Liver (tissue), 10 donors: ENCODE results near the gene SLC38A3. TPM values are rescaled to one million over a fixed set of nuclear protein-coding genes. Genes with fewer than 3 reads are reported as not detected.

ENCODE experiments used
- DNase-seq: peaks from one replicate; pipeline ENCODE4 v3.0.0-alpha.2; 2017; ENCODE audit warnings: low spot score
- H3K27ac ChIP-seq, 2 donors: one replicate each; pipeline ENCODE4 v1.7.0; 2013; ENCODE audit warnings: inconsistent platforms in 2 of 2, low read length in 2 of 2, control low read depth in 1 of 2, low read depth in 1 of 2, mild to moderate bottlenecking in 1 of 2
- H3K27me3 ChIP-seq, 4 donors: one replicate each; pipeline versions ENCODE4 v1.6.1 to v1.7.0; 2013; ENCODE audit warnings: low read length in 3 of 4, inconsistent platforms in 1 of 4, mild to moderate bottlenecking in 1 of 4, moderate library complexity in 1 of 4; ENCODE audit not compliant: control insufficient read depth in 4 of 4, insufficient read depth in 4 of 4
- H3K36me3 ChIP-seq, 4 donors: one replicate each; pipeline versions ENCODE4 v1.6.1 to v1.7.0; 2013; ENCODE audit warnings: low read length in 3 of 4, mild to moderate bottlenecking in 3 of 4, low read depth in 1 of 4, moderate library complexity in 1 of 4; ENCODE audit not compliant: control insufficient read depth in 4 of 4, insufficient read depth in 3 of 4
- H3K4me1 ChIP-seq, 4 donors: one replicate each; pipeline versions ENCODE4 v1.6.1 to v1.7.0; 2013; ENCODE audit warnings: low read length in 3 of 4, mild to moderate bottlenecking in 3 of 4, moderate library complexity in 1 of 4; ENCODE audit not compliant: control insufficient read depth in 4 of 4, insufficient read depth in 4 of 4
- H3K4me3 ChIP-seq, 3 donors: one replicate each; pipeline versions ENCODE4 v1.6.1 to v1.7.0; 2013; ENCODE audit warnings: low read length in 3 of 3, control low read depth in 1 of 3, low read depth in 1 of 3, mild to moderate bottlenecking in 1 of 3
- H3K9ac ChIP-seq, 2 donors: one replicate each; pipeline ENCODE4 v1.7.0; 2013; ENCODE audit warnings: low read length in 2 of 2, mild to moderate bottlenecking in 2 of 2, moderate library complexity in 2 of 2, control low read depth in 1 of 2, low read depth in 1 of 2
- H3K9me3 ChIP-seq, 4 donors: one replicate each; pipeline versions ENCODE4 v1.6.1 to v1.7.0; 2013; ENCODE audit warnings: low read length in 3 of 4; ENCODE audit not compliant: control insufficient read depth in 4 of 4
- ATF3 ChIP-seq: IDR thresholded peaks from 2 replicates; pipeline ENCODE4 v1.6.1; 2016; ENCODE audit warnings: antibody characterized with exemption
- EGR1 ChIP-seq, 2 donors: IDR thresholded peaks; 2 replicates each; pipeline ENCODE4 v1.6.1; 2016 to 2018; ENCODE audit warnings: antibody characterized with exemption in 2 of 2, low read depth in 2 of 2
- FOXA2 ChIP-seq: IDR thresholded peaks from 2 replicates; pipeline ENCODE4 v1.6.1; 2016; ENCODE audit warnings: antibody characterized with exemption
- HNF4G ChIP-seq: IDR thresholded peaks from 2 replicates; pipeline ENCODE4 v1.6.1; 2016; ENCODE audit warnings: antibody characterized with exemption
- MAX ChIP-seq: IDR thresholded peaks from 2 replicates; pipeline ENCODE4 v1.6.1; 2016; ENCODE audit warnings: antibody characterized with exemption
- NR2F2 ChIP-seq: IDR thresholded peaks from 2 replicates; pipeline ENCODE4 v1.6.1; 2016; ENCODE audit warnings: antibody characterized with exemption
- RAD21 ChIP-seq, 2 donors: IDR thresholded peaks; 2 replicates each; pipeline ENCODE4 v1.6.1; 2016; ENCODE audit warnings: antibody characterized with exemption in 2 of 2, mild to moderate bottlenecking in 2 of 2
- RXRA ChIP-seq, 2 donors: IDR thresholded peaks; 2 replicates each; pipeline ENCODE4 v1.6.1; 2017 to 2018; ENCODE audit warnings: antibody characterized with exemption in 2 of 2, mild to moderate bottlenecking in 1 of 2
- TAF1 ChIP-seq: conservative IDR thresholded peaks from 2 replicates; pipeline ENCODE4 v1.6.1; 2016; ENCODE audit warnings: antibody characterized with exemption, mild to moderate bottlenecking
- YY1 ChIP-seq: IDR thresholded peaks from 2 replicates; pipeline ENCODE4 v1.6.1; 2016; ENCODE audit warnings: antibody characterized with exemption, mild to moderate bottlenecking
- ZBTB33 ChIP-seq: IDR thresholded peaks from 2 replicates; pipeline ENCODE4 v1.6.1; 2016; ENCODE audit warnings: antibody characterized with exemption
- WGBS: extraction: QIAGEN DNeasy Blood & Tissue Kit; methylation state at CpG from one replicate; pipeline ENCODE4 v1.1.7; 2013; 5-methylcytosine and 5-hydroxymethylcytosine counted together
- polyA plus RNA-seq, 2 donors: library from polyadenylated mRNA; stranded (reverse) in 1 of 2; unstranded in 1 of 2; fragments of 200-250 nt in 1 of 2; fragments of >200 nt in 1 of 2; fragmentation: Nextera tagmentation in 1 of 2; extraction: Ambion mirVana in 1 of 2; gene quantifications; one replicate each; pipeline versions ENCODE4 v1.2.1 to v1.2.3, GENCODE V29; 2013 to 2015
- small RNA-seq: library from RNA; depleted of rRNA; stranded (forward); fragments of <200 nt; gene quantifications from one replicate; pipeline ENCODE3, GENCODE V24; 2014
- total RNA-seq, 2 donors: library from RNA; depleted of rRNA; stranded (reverse); fragments of >200 nt; gene quantifications; one replicate each; pipeline ENCODE4 v1.2.3, GENCODE V29; 2014
- donor health status: healthy.
- donor health status: healthy.
- donor health status: healthy.
- donor health status: healthy.
- donor health status: healthy.

The SLC38A3 gene
- total and polyA plus RNA-seq, 4 donors: 98.1 to 180 (median 140) TPM

GRCh38 chr3:50270422-50271224 is 65.6 kb downstream of the SLC38A3 start:
- H3K4me1 ChIP-seq: peaks cover 3 to 51% (median 24%) of the 10 kb centered on the region in 4 donors
- H3K27me3 ChIP-seq: peaks cover 0 to 2% (median 0%) of the 10 kb centered on the region in 4 donors
- no peaks in the 10 kb centered on the region for H3K9me3 ChIP-seq
- 86% methylated on average over 19 of the region's 19 CpGs for WGBS
- no peak overlapping the region for H3K27ac ChIP-seq
- TF ChIP-seq HNF4G: no peak
- TF ChIP-seq ZBTB33: no peak
- no peak for TF ChIP-seq FOXA2
- no peak for TF ChIP-seq RAD21 (IDR thresholded peaks at IDR 0.05)
- TF ChIP-seq EGR1 (IDR thresholded peaks at IDR 0.05; ENCODE audit: low read depth in 2 of 2): no peak
- no peak for TF ChIP-seq TAF1
- TF ChIP-seq YY1: no peak
- no peak for TF ChIP-seq NR2F2
- TF ChIP-seq MAX: no peak
- no peak for TF ChIP-seq ATF3
- no peak for TF ChIP-seq RXRA (IDR thresholded peaks at IDR 0.05)
- DNase-seq: no peak
- H3K4me3 ChIP-seq: no peak overlapping the region
- H3K9ac ChIP-seq: no peak overlapping the region
- no peaks in the 10 kb centered on the region for H3K36me3 ChIP-seq

Small RNAs within 50 kb of the gene (small RNA-seq; reads per million reads assigned to genes)
- gene MIR566 (not detected), gene MIR5787 (not detected)

Other genes starting within 250 kb of the SLC38A3 start
- 100 to 1,000 TPM in 1 of 2 donors, 10 to 100 TPM in 1; 94.0 to 142 TPM for gene RBM5, start 116.4 kb upstream of the SLC38A3 start, total RNA-seq
- gene RBM5, start 116.4 kb upstream of the SLC38A3 start, polyA plus RNA-seq: 10 to 100 TPM; 21.2 to 34.5 TPM
- 1 to 10 TPM; 1.6 to 4.8 TPM for gene SEMA3F, start 49.9 kb upstream of the SLC38A3 start, total RNA-seq
- 1 to 10 TPM in 1 of 2 donors, under 1 TPM in 1; 0.60 to 2.7 TPM for gene SEMA3F, start 49.9 kb upstream of the SLC38A3 start, polyA plus RNA-seq
- under 1 TPM in 1 of 2 donors, not detected in 1; 0.08 TPM for gene GNAT1, start 13.7 kb upstream of the SLC38A3 start, total RNA-seq
- gene GNAT1, start 13.7 kb upstream of the SLC38A3 start, polyA plus RNA-seq: not detected
- gene GNAI2, start 30.9 kb downstream of the SLC38A3 start, total RNA-seq: 10 to 100 TPM; 58.3 to 65.0 TPM
- gene GNAI2, start 30.9 kb downstream of the SLC38A3 start, polyA plus RNA-seq: 10 to 100 TPM; 59.5 to 86.3 TPM
- 1 to 10 TPM in 1 of 2 donors, under 1 TPM in 1; 0.56 to 1.5 TPM for gene SEMA3B, start 63.9 kb downstream of the SLC38A3 start, total RNA-seq
- gene SEMA3B, start 63.9 kb downstream of the SLC38A3 start, polyA plus RNA-seq: 1 to 10 TPM in 1 of 2 donors, under 1 TPM in 1; 0.40 to 1.3 TPM
- gene LSMEM2, start 73.8 kb downstream of the SLC38A3 start, total RNA-seq: under 1 TPM in 1 of 2 donors, not detected in 1; 0.08 TPM
- under 1 TPM in 1 of 2 donors, not detected in 1; 0.03 TPM for gene LSMEM2, start 73.8 kb downstream of the SLC38A3 start, polyA plus RNA-seq
- gene IFRD2, start 87.2 kb downstream of the SLC38A3 start, total RNA-seq: 10 to 100 TPM; 55.7 to 66.1 TPM
- 10 to 100 TPM; 60.3 to 91.2 TPM for gene IFRD2, start 87.2 kb downstream of the SLC38A3 start, polyA plus RNA-seq
- gene HYAL3, start 94.1 kb downstream of the SLC38A3 start, total RNA-seq: 1 to 10 TPM; 1.9 to 6.6 TPM
- gene HYAL3, start 94.1 kb downstream of the SLC38A3 start, polyA plus RNA-seq: 1 to 10 TPM; 1.8 to 2.0 TPM
- 1 to 10 TPM; 1.6 to 1.8 TPM for gene NAA80, start 94.1 kb downstream of the SLC38A3 start, total RNA-seq
- 1 to 10 TPM; 2.3 to 5.5 TPM for gene NAA80, start 94.1 kb downstream of the SLC38A3 start, polyA plus RNA-seq
- gene HYAL1, start 98.3 kb downstream of the SLC38A3 start, total RNA-seq: 100 to 1,000 TPM in 1 of 2 donors, 10 to 100 TPM in 1; 87.6 to 155 TPM
- gene HYAL1, start 98.3 kb downstream of the SLC38A3 start, polyA plus RNA-seq: 100 to 1,000 TPM in 1 of 2 donors, 10 to 100 TPM in 1; 82.3 to 156 TPM
- 10 to 100 TPM; 33.5 to 57.6 TPM for gene HYAL2, start 117.5 kb downstream of the SLC38A3 start, total RNA-seq
- gene HYAL2, start 117.5 kb downstream of the SLC38A3 start, polyA plus RNA-seq: 10 to 100 TPM; 19.5 to 32.9 TPM
- 10 to 100 TPM; 12.7 to 14.3 TPM for gene TUSC2, start 123.0 kb downstream of the SLC38A3 start, total RNA-seq
- 10 to 100 TPM; 29.0 to 37.7 TPM for gene TUSC2, start 123.0 kb downstream of the SLC38A3 start, polyA plus RNA-seq
- 10 to 100 TPM; 12.2 to 13.2 TPM for gene RASSF1, start 135.6 kb downstream of the SLC38A3 start, total RNA-seq
- 10 to 100 TPM in 1 of 2 donors, 1 to 10 TPM in 1; 6.5 to 10.3 TPM for gene RASSF1, start 135.6 kb downstream of the SLC38A3 start, polyA plus RNA-seq
- under 1 TPM; 0.09 to 0.75 TPM for gene ZMYND10, start 140.5 kb downstream of the SLC38A3 start, total RNA-seq
- under 1 TPM; 0.23 to 0.31 TPM for gene ZMYND10, start 140.5 kb downstream of the SLC38A3 start, polyA plus RNA-seq
- 10 to 100 TPM; 11.3 to 17.3 TPM for gene NPRL2, start 145.5 kb downstream of the SLC38A3 start, total RNA-seq
- 10 to 100 TPM; 11.4 to 16.6 TPM for gene NPRL2, start 145.5 kb downstream of the SLC38A3 start, polyA plus RNA-seq
- 10 to 100 TPM; 12.3 to 16.0 TPM for gene CYB561D2, start 145.6 kb downstream of the SLC38A3 start, total RNA-seq
- 10 to 100 TPM; 28.2 TPM for gene CYB561D2, start 145.6 kb downstream of the SLC38A3 start, polyA plus RNA-seq
- 10 to 100 TPM; 18.6 to 20.2 TPM for gene TMEM115, start 154.2 kb downstream of the SLC38A3 start, total RNA-seq
- gene TMEM115, start 154.2 kb downstream of the SLC38A3 start, polyA plus RNA-seq: 10 to 100 TPM; 19.4 to 23.0 TPM